Activated T-cell treated with anti-CD3 and anti-CD28 coated beads for 1 hour (primary cell): ENCODE data around the gene CCR5AS.
"Not testable (repeated sequence)": the region's sequence is repeated elsewhere in the genome, so short reads cannot be mapped to it uniquely, and the experiment has no call there.

Experiments
- DNase-seq: peaks from one replicate; pipeline ENCODE4 v3.0.0-alpha.2; 2020; ENCODE audit warnings: low read depth

The CCR5AS gene

DNA sequence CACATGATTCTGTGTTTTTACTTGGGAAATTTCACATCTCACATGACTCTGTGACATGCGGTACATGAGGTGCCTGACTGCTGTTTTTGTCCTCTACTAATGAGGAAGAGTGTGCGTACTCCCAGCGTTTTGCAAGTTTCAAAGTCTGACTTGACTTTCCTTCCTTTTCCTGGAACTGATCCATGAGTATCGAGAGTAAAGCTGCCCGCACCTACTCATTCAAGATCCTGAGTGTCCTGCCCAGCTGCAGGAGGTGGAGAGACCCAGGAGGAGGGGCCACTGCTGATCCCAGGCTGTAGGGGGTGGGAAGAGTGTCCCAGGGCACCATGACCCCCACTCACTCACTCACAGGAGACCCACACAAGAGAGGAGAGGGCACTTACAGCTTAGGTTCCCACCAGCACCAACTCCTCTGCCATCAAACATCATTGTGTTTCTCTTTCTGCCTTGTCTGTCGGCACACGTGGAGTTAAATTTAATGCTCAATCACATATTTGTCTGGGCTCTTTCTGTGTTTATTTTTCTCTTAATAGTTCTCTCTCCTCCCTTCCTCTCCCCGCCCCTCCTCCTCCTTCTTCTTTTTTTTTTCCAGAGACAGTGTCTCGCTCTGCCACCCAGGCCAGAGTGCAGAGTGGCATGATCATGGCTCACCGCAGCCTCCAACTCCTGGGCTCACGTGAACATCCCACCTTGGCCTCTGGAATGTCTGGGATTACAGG lies 1.4 kb downstream of the CCR5AS start:
- DNase-seq: no peak

- not testable (repeated sequence) for DNase-seq
Measured at GRCh38 chr3:46402902-46403301, 4.0 kb downstream of the CCR5AS start.

DNA sequence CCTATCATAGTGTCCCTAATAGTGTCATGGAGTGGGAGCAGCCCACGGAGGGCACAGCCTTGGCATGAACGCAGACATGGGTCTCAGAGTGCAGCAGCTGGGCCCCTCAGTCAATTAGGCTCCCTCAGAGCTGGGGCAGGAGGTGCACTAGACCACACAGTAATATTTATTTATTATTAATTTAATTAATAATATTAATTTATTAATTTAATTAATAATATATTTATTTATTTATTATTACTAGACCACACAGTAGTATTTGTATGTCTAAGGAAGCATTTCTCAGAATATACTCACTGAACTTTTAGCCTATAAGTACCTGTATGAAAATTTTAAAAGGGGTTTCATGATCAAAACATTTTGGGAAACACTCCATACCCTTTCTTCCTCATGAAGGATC lies 5.3 kb downstream of the CCR5AS start:
- DNase-seq: no peak

DNA sequence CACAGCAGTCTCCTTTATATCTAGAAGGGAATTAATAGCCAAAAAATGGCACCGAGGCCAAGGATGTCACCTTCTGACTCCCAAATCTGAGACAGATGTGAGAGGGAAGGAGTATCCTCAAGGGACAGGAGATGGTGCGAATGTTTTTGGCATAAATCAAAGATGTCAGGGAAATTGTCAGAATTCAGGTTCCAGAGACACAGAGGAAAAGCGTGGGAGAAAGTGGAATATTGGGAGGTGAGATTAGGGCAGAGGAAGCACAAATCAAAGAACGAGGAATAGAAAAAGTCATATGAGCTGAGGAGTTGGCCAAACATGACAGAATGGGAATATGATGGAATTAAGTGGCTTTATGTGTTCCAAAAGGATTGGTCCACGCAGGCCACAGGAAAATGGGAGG lies 6.0 kb downstream of the CCR5AS start:
- no peak for DNase-seq

- no peak for DNase-seq
Measured at GRCh38 chr3:46400000-46400734, 6.7 kb downstream of the CCR5AS start.

DNA sequence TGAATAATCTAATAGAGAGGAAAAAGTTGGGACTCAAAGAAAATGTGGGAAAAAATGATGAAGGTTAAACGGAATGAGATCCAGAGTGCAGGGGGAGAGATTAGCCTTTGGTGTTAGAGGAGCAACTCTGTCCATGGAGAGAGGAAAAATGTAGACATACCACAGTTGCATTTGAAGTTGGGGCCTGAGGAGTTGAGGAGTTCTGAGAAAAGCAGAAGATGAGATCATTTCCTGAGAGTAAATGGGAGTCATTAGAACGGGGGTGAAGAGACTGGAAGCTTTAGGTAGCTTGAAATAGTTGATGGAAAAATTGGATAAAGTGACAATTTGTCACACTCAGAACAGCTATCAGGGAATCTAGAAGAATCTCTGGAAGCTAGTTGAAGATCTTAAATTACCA lies 7.3 kb downstream of the CCR5AS start:
- no peak for DNase-seq

DNA sequence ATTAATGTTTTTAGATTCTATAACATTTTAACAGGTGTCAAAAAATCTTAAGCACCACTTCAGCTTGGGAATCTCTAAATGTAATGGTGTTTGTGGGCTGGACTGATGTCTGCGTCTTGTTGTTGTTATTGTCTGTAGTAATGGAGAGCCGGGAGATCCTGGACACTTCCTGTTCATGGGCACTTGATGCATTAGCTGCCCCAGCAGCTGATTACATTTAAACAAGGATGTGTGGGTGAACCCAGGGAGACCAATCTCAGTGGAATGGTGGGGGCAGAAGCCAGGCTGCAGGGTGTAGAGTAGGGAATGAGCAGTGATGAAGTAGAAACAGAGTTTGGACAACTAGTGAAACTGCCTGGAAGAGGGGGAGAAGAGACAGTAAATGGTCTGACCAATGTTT lies 7.8 kb downstream of the CCR5AS start:
- DNase-seq: no peak

DNA sequence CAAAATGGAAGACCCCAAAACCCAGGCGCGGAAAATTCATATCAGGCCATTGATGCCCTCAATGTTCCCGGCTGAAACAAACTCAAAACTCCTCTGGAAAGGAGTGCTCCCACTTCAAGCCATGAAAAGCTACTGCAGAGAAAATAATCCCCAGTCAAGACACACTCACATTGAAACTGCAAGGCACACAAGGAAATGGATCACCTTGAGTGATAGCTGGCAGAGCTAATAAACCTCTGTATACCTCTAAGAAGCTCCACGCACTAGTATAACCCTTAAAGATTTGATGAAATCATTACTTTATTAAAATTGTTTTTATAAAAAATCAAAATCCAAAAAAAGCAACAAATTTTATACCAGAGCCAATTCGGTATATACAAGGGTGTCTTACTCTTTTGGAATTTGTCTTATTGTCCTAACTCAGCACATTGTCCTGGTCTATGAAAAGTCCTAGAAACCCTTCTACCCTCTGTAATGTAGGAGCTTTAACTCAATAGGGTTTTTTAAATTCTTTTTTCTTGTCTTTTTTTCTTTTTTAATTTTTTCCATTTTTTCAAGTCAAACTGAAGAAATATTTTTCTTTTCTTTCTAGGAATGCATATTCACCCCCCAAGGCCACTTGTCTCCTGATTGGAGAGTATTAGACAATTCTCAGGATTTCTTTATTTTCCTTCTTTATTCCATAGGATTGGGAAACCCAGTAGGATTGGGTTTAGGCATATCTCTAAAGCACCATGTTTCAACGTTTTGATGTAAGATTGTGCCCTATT lies 8.5 kb downstream of the CCR5AS start:
- DNase-seq: no peak

DNA sequence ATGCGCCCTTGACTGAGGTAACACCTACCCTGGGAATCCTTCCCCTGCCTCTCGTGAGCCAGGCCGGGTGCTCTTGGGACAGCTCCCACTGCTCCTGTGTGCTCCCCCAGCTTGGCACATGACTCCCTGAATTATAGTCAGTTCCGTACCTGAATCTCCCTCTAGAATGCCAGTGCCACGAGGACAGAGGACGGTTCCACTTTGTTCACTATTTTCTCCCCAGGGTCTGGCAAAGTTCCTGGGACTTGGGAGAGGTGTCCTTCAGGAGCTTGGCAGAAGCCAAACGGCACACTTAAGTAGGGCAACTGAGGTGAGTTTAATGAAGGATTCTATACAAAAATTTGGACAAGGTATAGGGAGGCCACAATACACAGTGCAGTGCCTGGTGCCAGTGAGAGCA lies 9.8 kb downstream of the CCR5AS start:
- DNase-seq: no peak

DNA sequence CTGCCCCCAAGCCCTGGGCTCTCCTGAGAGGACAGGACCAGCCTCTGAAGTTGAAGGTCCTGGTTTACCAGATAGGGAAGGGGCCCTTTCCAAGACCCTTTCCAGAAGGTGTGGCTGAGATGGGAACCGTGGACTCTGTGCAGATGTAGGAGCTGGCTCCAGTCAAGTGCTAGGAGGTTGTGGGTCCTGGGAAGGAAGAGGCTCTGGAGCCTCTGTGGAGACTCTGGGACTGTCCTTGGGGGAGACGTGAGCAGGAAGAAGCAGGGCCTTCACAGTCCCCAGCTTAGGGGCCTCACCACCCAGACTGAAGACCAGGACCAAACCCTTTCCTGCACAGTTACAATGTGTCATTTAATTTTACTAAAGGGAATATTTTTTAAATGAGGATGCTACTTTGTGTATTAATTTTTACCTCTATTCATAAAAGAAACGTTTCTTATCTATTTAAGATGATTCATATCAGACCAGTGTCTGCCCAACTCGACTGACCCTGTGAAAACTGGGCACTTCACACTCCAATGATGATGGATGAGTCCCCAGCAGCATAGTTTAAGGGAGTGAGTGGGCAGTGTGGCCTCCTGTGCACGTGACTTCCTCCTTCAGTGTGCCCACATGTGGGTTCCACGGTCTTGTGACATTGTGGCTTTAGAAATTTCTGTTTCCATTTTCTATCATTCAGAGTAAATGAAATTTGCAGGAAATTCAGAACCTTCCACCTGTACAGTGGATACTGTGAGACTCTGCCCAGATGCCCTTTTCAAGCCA lies 10.9 kb downstream of the CCR5AS start:
- DNase-seq: no peak

DNA sequence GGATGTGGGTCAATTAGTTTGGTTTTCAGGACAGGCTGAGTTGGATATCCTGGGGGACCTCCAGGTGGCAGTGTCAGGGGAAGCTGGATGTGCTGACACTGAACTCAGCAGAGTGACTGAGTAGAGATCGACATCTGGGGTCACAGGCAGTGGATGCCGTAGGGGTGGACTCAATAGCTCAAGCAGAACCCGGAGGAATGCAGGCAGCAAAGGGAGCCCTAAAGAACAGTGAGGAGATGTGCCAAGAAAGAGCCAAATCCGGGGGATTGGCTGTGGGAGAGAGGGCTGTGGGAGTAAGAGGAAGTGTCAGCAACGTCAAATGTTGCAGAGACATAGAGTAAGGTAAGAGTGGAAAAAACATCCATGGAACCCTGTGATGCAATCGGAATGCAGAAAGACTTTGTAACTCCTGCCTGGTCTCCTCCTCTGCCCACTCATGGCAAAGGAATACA lies 11.6 kb downstream of the CCR5AS start:
- DNase-seq: no peak

DNA sequence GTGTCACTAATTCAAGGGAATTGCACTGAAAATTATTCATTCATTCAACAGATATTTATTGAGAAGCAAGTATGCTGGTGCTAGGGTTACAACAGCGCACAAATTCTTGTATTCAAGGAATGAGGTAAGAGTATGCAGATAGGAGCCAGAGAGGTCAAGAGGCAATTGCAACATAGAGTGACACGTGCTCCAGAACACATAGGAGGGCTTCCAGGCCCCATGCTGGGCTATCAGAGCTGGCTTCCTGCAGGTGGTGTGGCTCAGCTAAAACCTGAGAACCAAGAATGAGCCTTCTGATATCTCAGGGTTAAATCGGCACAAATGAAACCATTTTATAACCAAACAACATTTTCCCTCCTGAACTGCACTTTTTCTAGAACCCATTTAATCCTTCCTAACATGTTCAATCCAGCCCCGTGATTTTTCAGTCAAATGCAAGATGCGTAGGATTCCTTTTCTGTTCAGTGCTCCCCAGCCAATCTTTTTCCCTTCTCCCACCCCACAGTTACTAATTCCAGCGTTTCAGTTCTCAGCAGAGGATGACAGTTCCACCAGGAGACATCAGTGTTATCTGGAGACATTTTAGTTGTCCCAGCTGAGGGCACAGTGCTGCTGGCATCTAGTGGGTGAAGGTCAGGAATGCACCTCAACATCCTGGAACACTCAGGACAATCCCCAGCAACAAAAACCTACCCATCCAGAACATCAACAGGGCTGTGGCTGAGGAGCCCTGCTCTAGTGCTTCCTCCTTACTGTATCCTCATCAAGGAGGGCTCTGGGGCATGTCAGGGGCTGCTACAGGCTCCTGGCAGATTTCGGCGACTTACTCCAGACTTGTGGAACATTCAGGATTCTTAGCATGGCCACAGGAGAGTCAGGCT lies 13.1 kb downstream of the CCR5AS start:
- DNase-seq: no peak

DNA sequence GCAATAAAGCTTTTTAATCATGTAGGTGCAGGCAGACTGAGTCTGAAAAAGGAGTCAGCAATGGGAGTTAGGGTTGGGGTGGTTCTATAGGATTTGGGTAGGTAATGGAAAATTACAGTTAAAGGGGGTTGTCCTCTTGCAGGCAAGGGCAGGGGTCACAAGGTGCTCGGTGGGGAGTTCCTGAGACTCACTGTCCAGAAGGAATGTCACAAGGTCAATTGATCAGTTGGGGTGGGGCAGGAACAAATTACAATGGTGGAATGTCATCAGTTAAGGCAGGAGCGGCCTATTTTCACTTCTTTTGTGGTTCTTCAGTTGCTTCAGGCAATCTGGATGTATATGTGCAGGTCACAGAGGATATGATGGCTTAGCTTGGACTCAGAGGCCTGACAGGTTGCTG lies 13.9 kb downstream of the CCR5AS start:
- no peak for DNase-seq

- DNase-seq: not testable (repeated sequence)
Measured at GRCh38 chr3:46391526-46391925, 15.3 kb downstream of the CCR5AS start.

DNA sequence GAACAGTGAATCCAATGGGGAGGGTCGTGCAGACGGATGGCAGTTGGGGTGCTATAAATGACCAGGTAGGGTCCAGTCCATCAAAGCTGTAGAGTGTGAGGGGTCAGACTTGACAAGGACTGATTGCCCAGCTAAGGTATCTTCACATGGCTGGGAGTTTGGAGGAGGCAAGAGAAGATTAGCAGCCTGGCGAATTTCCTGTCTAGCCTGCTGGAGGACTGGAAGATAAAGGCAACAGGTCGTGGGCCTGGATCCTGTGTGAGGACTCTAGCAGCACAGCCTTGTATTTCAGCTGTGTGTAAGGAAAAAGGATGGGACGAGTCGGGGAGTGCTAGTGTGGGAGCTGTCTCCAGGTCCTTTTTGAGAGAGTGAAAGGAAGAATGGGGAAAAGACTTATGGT lies 17.6 kb downstream of the CCR5AS start:
- DNase-seq: no peak

- not testable (repeated sequence) for DNase-seq
Measured at GRCh38 chr3:46388847-46389246, 18.0 kb downstream of the CCR5AS start.

- no peak for DNase-seq
Measured at GRCh38 chr3:46386205-46386604, 20.7 kb downstream of the CCR5AS start.

GRCh38 chr3:46383951-46384330 lies 22.9 kb downstream of the CCR5AS start:
- DNase-seq: no peak

- no peak for DNase-seq
Measured at GRCh38 chr3:46383211-46383950, 23.5 kb downstream of the CCR5AS start.

- no peak for DNase-seq
Measured at GRCh38 chr3:46381625-46382024, 25.2 kb downstream of the CCR5AS start.
